Neural progenitor cell (in vitro differentiated cells): ENCODE data around the gene TLCD3A.

Source experiments
- EZH2 ChIP-seq: fragments of 200-600 bp; sonication (generic); IDR thresholded peaks from 2 replicates; pipeline ENCODE4 v1.6.1; 2017; ENCODE audit warnings: antibody characterized with exemption, mild to moderate bottlenecking, moderate library complexity
- EZH2phosphoT487 ChIP-seq: fragments of 200-600 bp; sonication (generic); IDR thresholded peaks from 2 replicates; pipeline ENCODE4 v1.6.1; 2017; ENCODE audit warnings: antibody characterized with exemption
- TF ChIP-seq, protein P1 (sequence below): fragments of 200-600 bp; sonication (generic); IDR thresholded peaks from 2 replicates; pipeline ENCODE4 v1.5.1; 2017; ENCODE audit warnings: antibody characterized with exemption, mild to moderate bottlenecking

DNA sequence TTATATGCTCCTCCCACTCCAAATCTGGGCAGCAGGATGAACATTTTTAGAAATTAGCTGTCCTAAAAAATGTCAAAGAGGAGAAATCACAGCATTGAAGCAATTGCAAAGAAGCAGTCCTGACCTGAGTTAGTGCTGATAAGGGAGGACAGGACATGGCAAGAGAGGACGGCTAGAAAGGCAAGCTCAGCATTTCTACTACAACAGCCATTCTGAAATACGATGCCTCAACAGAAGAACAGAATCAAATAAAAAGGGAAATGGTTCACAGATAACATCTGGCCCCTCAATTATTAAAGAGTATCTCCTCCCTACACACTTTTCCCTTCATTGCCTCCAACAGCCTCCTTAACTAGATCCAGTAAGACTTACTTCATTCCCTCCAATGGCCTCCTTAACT lies 36.0 kb upstream of the TLCD3A start:
- TF ChIP-seq, protein P1, sequence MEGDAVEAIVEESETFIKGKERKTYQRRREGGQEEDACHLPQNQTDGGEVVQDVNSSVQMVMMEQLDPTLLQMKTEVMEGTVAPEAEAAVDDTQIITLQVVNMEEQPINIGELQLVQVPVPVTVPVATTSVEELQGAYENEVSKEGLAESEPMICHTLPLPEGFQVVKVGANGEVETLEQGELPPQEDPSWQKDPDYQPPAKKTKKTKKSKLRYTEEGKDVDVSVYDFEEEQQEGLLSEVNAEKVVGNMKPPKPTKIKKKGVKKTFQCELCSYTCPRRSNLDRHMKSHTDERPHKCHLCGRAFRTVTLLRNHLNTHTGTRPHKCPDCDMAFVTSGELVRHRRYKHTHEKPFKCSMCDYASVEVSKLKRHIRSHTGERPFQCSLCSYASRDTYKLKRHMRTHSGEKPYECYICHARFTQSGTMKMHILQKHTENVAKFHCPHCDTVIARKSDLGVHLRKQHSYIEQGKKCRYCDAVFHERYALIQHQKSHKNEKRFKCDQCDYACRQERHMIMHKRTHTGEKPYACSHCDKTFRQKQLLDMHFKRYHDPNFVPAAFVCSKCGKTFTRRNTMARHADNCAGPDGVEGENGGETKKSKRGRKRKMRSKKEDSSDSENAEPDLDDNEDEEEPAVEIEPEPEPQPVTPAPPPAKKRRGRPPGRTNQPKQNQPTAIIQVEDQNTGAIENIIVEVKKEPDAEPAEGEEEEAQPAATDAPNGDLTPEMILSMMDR: no peak
- TF ChIP-seq EZH2phosphoT487: no peak
- no peak for TF ChIP-seq EZH2
